OCI-M2 (cell line): ENCODE measurements around the gene CARD6.
"Not testable (repeated sequence)": the region's sequence is repeated elsewhere in the genome, so short reads cannot be mapped to it uniquely, and the experiment has no call there.

ENCODE experiments used
- DNase-seq: peaks from one replicate; lab custom pipeline; 2025; ENCODE audit not compliant: unreplicated experiment; lab: John Stamatoyannopoulos, UW

Gene CARD6

DNA sequence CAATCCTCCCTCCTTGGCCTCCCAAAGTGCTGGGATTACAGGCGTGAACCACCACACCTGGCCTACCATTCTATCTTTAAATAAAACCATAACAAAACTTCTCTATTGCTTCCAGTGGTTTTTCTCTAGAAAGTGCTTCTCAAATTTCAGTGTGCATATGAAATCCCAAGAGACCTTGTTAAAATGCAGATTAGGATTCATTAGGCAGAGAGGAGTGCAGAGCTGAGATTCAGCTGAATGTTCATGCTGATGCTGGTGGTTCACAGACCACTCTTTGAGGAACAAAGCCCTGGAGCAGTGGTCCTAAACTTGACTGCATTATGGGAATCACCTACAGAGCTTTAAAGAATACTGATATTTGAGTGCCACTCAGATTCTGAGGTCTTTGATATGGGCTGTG, 28.2 kb downstream of the CARD6 start:
- no peak for DNase-seq

- no peak for DNase-seq
Measured at GRCh38 chr5:40871177-40871576, 30.0 kb downstream of the CARD6 start.

DNA sequence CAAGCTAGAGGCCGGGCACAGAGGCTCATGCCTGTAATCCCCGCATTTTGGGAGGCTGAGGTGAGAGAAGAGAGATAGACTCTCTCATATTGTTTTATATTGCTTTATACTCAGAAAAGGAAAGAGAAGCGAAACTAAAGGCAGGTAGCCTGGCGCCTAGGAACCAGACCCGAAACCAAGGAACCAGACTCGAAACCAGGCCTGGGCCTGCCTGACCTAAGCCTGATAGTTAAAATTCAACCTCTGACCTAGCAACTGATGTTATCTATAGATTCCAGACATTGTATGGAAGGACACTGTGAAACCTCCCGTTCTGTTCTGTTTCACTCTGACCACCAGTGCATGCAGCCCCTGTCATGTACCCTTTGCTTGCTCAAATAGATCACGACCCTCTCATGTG, 31.1 kb downstream of the CARD6 start:
- DNase-seq: not testable (repeated sequence)

- no peak for DNase-seq
Measured at GRCh38 chr5:40873286-40873880, 32.2 kb downstream of the CARD6 start.

DNA sequence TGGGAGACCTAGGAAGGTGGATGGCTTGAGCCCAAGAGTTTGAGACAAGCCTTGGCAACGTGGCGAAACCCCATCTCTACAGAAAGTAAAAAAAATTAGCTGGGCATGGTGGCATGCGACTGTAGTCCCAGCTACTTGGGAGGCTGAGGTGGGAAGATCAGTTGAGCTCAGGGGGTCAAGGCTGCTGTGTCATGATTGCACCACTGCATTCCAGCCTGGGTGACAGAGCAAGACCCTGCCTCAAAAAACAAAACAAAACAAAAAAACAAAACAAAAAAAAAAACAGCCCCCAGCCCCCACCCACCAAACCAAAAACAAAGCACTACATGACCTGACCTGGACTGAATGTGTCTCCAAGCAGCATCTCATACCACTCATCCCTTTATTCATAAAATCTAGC, 34.8 kb downstream of the CARD6 start:
- no peak for DNase-seq

GRCh38 chr5:40877371-40877988, 36.3 kb downstream of the CARD6 start:
- DNase-seq: no peak

GRCh38 chr5:40879163-40879942, 38.2 kb downstream of the CARD6 start:
- no peak for DNase-seq

GRCh38 chr5:40882291-40882690, 41.1 kb downstream of the CARD6 start:
- no peak for DNase-seq

DNA sequence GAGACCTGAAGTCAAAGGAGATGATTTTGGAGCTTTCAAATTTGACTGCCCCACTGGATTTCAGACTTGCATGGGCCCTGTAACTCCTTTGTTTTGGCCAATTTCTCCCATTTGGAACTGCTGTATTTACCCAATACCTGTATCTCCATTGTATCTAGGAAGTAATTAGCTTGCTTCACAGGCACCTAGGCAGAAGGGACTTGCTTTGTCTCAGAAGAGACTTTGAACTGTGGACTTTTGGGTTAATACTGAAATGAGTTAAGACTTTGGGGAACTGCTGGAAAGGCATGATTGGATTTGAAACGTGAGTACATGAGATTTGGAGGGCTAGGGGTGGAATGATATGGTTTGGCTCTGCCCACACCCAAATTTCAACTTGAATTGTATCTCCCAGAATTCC, 41.9 kb downstream of the CARD6 start:
- DNase-seq: not testable (repeated sequence)

DNA sequence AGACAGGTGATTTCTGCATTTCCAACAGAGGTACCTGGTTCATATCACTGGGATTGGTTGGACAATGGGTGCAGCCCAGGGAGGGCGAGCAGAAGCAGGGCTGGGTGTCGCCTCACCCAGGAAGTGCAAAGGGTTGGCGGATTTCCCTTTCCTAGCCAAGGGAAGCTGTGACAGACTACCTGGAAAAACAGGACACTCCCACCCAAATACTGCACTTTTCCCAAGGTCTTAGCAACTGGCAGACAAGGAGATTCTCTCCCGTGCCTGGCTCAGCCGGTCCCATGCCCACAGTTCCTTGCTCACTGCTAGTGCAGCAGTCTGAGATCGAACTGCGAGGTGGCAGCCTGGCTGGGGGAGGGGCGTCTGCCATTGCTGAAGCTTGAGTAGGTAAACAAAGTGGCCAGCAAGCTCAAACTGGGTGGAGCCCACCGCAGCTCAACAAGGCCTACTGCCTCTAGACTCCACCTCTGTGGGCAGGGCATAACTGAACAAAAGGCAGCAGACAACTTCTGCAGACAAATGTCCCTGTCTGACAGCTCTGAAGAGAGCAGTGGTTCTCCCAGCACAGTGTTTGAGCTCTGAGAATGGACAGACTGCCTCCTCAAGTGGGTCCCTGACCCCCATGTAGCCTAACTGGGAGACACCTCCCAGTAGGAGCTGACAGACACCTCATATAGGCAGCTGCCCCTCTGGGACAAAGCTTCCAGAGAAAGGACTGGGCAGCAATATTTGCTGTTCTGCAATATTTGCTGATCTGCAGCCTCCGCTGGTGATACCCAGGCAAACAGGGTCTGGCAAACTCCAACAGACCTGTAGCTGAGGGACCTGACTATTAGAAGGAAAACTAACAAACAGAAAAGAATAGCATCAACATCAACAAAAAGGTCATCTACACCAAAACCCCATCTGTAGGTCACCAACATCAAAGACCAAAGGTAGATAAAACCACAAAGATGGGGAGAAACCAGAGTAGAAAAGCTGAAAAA, 54.6 kb downstream of the CARD6 start:
- not testable (repeated sequence) for DNase-seq

- peak; percentile 7 for DNase-seq
Measured at GRCh38 chr5:40904205-40904993, 63.2 kb downstream of the CARD6 start.

GRCh38 chr5:40904994-40905306, 63.8 kb downstream of the CARD6 start:
- DNase-seq: no peak

GRCh38 chr5:40906351-40906751, 65.2 kb downstream of the CARD6 start:
- no peak for DNase-seq

DNA sequence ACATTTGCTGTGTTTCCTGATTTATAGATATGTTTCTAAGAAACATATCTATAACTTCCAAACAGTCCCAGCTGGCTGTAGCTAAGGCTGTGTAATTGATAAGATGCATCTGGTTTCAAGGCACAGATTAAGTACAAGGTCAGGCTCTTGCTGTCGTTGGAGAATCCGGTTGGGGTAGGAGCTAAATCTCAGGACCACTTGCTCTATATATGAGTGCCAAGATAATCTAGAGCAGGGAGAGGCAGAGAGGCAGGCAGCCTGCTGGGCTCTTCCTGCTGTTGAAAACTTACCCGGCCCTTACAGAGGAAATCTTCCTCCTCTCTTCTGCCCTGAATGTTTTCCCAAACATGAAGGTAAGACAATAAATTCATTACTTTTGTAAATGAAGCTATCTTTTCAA, 68.1 kb downstream of the CARD6 start, which contains the start of gene C7:
Gene C7 (plus strand): TSS at position 234 of the 400 bp plus-strand sequence. CDS start 114 bp downstream, at position 348.
- DNase-seq: no peak

- no peak for DNase-seq
Measured at GRCh38 chr5:40909723-40910122, 68.6 kb downstream of the CARD6 start.
